HT1080 (cell line): ENCODE results near the gene CCER1. TPM values are rescaled to one million over a fixed set of nuclear protein-coding genes. Genes with fewer than 3 reads are reported as not detected.

Experiments used
- DNase-seq: peaks from one replicate; pipeline ENCODE4 v3.0.0-alpha.2; 2015; ENCODE audit warnings: low read depth
- total RNA-seq: library from RNA; depleted of rRNA; stranded (reverse); fragments of >200 nt; shearing (Covaris generic); gene quantifications from 2 replicates; pipeline ENCODE4 v1.2.3, GENCODE V29; 2014

Gene CCER1
- total RNA-seq, 1 experiment from 2014 or later = not detected

GRCh38 chr12:90969851-90970250 lies 14.9 kb upstream of the CCER1 start:
- DNase-seq = no peak

DNA sequence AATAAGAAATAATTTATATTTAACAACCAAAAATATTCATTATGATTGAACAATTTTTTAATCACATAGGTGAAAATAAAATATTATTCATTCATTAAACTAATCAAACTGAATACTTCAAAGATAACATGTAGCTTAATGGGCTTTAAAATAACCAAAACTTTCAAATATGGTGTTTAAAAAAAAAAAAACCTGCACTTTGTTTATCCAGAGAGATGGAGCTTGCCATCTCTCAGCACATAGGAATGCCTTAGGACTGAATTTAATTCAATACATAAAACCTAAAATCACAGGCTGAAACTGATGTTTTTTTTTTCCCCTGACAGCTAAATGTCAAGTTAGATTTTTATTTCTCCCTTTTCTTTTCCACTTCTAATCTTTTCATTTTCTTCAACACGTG lies 14.4 kb upstream of the CCER1 start:
- no peak for DNase-seq

DNA sequence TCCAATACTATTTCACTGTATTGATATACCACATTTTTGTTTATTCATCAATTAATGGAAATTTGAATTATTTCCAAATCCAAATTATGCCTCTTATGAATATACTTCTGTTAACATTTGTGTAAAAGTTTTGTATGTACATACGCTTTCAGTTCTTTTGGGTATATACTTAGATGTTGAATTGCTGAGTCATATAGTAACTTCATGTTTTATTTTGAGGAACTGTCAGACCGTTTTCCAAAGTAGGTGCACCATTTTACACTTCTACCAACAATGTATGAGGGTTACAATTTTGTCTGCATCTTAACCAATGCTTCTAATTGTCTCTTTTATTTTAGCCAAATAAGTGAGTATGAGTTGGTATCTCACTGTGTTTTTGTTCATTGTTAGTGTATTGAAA lies 10.2 kb upstream of the CCER1 start:
- no peak for DNase-seq

- DNase-seq = no peak
Observed at GRCh38 chr12:90964616-90965015, 9.6 kb upstream of the CCER1 start.

- no peak for DNase-seq
Observed at GRCh38 chr12:90963946-90964345, 9.0 kb upstream of the CCER1 start.

- no peak for DNase-seq
Observed at GRCh38 chr12:90961154-90961553, 6.2 kb upstream of the CCER1 start.

- DNase-seq = peak; percentile 27
Observed at GRCh38 chr12:90959538-90960139, 4.7 kb upstream of the CCER1 start.

DNA sequence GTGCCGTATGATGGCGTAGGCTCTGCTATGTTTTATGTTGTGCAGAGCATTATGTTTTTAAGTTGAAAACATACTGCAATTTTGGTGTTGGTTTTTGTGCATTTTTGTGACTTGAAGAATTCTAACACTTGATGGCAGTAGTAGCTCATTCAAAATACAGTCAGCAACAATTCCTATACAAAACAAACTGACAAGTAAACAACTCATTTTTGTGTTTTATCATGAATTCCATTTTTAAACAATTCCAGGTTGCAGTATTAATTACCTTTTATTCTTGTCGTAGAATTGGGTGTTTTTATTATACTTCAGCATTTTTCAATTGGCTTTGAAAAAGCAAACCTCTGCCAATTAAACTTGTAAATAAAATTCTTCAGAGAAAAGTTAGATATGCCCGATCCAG lies 4.1 kb upstream of the CCER1 start:
- no peak for DNase-seq

- no peak for DNase-seq
Observed at GRCh38 chr12:90958347-90958746, 3.4 kb upstream of the CCER1 start.

GRCh38 chr12:90954428-90954827 lies 548 bp downstream of the CCER1 start:
- DNase-seq = no peak

DNA sequence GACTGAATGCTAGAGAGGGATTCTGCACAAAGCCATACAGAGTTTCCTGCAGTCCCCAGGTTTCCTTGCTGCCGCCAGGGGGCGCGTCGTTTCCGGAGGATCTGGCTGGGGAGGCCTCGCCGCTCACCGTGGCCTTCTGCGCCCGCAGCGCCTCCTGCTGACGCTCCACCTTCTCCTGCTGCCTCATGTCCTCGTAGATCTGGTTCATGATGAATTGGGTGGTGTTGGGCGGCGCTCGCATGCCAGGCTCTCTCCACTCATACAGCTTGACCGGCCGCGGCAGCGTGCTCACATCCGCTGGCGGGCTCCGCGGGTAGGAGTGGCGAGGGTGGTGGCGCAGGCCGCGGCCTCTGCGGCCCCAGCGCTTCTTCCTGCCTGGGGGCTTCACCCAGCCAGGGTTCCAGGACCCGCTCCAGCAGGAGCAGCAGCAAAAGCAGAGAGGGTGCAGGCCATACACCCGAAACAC lies 987 bp downstream of the CCER1 start:
- DNase-seq = no peak

DNA sequence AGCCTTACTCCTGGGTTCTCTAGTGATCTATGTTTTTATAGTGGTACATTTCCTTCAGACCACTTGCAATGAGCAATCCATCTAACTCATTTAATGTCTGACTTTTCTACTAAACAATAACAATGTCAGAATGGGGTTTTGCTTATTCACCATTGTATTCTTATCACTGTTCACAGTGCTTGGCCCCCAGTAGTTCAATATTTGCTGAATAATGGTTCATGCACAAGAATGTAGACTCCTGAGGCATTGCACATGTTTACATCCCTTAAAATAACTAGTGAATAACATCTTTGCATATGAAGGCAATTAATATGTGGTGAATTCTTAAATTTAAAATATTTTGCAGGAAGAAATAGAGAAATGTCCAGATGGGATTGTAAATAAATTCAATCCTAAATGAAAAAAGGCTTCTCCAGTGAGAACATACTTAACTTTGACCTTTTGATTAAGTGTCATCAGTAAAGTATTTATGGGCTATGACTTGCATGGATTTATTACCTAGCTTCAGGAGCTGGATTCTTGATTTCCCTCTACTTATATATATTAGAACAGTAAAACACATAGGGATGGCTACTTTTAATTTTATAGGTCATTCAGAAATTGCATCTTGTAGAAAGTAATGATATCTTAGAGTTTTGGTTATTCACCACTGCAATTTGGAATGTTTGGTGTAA lies 3.4 kb downstream of the CCER1 start:
- DNase-seq = no peak

- no peak for DNase-seq
Observed at GRCh38 chr12:90947869-90948268, 7.1 kb downstream of the CCER1 start.

DNA sequence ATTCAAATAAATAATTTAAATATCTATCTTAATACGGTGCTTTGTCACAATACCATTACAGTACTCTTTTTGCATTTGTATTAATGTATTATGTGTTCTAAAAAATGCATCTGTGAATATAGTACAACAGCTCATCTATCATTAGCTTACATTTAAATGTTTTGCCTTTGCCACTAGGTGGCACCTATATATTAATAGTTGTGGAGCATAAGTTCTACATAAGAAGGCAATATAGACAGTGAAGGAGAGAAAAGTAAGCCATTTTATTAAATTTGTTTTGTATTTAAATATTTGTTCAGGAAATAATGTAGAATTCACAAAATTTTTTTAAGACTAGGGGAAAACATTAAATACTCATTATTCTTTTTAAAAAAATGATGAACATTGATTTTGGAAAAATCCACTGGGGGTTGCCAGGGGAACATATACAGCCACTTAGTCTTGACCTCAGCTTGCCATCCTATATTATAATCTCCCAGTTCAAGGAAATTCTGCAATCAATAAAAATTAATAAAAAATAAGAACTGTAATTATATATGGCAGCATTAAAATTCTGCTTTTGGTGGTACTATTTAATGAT lies 9.8 kb downstream of the CCER1 start:
- DNase-seq = no peak

GRCh38 chr12:90943255-90943654 lies 11.7 kb downstream of the CCER1 start:
- no peak for DNase-seq

- no peak for DNase-seq
Observed at GRCh38 chr12:90940872-90941499, 14.0 kb downstream of the CCER1 start.

DNA sequence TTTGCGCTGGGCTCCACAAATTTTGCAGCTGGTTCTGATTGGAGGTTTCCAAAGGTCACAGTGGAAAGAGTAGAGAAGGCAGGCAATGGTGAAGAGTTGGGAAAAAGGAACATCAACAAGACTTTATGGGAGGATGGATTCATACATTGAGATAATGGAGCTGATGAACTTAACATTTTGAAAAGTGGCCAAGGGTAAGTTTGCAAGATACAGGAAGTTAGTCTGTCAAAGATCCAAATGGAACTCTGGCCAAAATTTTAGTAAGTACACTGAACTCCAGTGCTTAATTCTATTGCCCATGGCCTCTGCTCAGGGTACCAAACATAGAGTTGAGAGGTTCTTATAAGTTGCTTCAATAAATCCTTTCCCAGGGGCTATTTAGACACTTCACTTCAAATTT lies 15.6 kb downstream of the CCER1 start:
- DNase-seq = no peak

GRCh38 chr12:90938451-90938850 lies 16.5 kb downstream of the CCER1 start:
- DNase-seq = peak; percentile 76

- DNase-seq = no peak
Observed at GRCh38 chr12:90937651-90938050, 17.3 kb downstream of the CCER1 start.

DNA sequence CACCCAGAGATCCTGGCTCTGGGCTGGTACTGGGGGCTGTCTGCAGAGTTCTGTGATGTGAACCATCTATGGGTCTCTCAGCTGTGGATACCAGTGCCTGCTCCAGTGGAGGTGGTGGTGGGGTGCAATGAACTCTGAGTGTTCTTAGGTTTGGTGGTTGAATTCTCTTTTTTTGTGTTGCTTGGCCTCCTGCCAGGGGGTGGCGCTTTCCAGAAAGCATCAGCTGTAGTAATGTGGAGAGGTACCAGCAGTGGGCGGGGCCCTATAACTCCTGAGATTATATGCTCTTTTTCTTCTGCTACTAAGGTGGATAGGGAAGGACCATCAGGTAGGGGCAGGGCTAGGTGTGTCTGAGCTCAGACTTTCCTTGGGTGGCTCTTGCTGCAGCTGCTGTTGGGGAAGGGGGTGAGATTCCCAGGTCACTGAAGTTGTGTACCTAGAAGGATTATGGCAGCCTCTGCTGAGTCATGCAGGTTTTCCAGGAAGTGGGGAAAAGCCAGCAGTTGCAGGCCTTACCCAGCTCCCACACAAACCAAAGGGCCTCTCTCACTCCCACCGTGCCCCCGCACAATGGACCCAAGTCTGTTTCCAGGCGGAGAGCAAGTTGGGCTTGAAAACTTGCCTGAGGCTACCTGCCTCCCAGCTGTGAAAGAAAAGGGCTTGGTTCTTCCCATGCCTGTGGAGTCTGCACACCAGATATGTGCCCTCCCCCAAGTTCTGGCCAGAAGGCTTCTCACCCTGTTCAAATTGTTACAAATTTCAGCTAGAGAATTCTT lies 18.6 kb downstream of the CCER1 start:
- DNase-seq = peak; percentile 35

GRCh38 chr12:90925562-90925961 lies 29.4 kb downstream of the CCER1 start:
- no peak for DNase-seq

- DNase-seq = no peak
Observed at GRCh38 chr12:90924406-90924805, 30.6 kb downstream of the CCER1 start.
